K562 (cell line): Measurements from ENCODE around the gene S100A2. TPM values are rescaled to one million over a fixed set of nuclear protein-coding genes. Genes with fewer than 3 reads are reported as not detected.
A peak's percentile ranks its signal among the peaks of the same experiment; 100 is the strongest.

Experiments
- ATAC-seq: fragments of 200-7000 bp; cut with Tn5 transposase; 3 replicates; pipeline ENCODE4 v1.9.1; 2020; ENCODE audit warnings: moderate library complexity
- BruUV-seq: library from RNA; stranded (reverse); fragments of 400-500 nt; replicated peaks from 2 replicates; lab custom pipeline; 2021; lab: Mats Ljungman, UMichigan
- CTCF ChIA-PET: fragments of 300-600 bp; formaldehyde crosslinking; extraction: SDS; loops from one replicate; lab custom pipeline; 2021; ENCODE audit warnings: low intra/inter-chr PET ratio; lab: Yijun Ruan, JAX
- POLR2A ChIA-PET: fragments of 300-600, 350-650 bp; sonication (Branson Sonifier 250); formaldehyde crosslinking; extraction: SDS; loops from one replicate; lab custom pipeline; 2021; ENCODE audit warnings: antibody characterized with exemption, inconsistent platforms; lab: Yijun Ruan, JAX
- DNase-seq, 4 experiments: peaks; one replicate each; pipeline versions ENCODE4 v3.0.0 to v3.0.0-alpha.2; 2011 to 2018; ENCODE audit warnings: low spot score in 3 of 4, mixed read lengths in 3 of 4; ENCODE audit errors: extremely low read depth in 1 of 4
- FAIRE-seq: peaks from 2 replicates; lab custom pipeline; 2011; peaks lifted over from hg19 to GRCh38; lab: Jason Lieb, UNC
- H2AFZ ChIP-seq: 2 replicates; pipeline ENCODE4 v1.6.0; 2011; ENCODE audit warnings: low read depth, low read length, control low read depth, inconsistent platforms
- H3K27ac ChIP-seq: fragments of 200-600 bp; 3 replicates; pipeline ENCODE4 v1.8.0; 2011; ENCODE audit warnings: low read depth, mild to moderate bottlenecking, control low read depth, inconsistent platforms, low read length, moderate library complexity, mixed read lengths; ENCODE audit errors: extremely low read depth
- H3K27me3 ChIP-seq, 2 experiments: fragments of 300-600 bp in 1 of 2; 2 replicates in 1 of 2; 3 replicates in 1 of 2; pipeline versions ENCODE4 v1.6.0 to v1.8.0; 2011; ENCODE audit warnings: inconsistent platforms in 2 of 2, low read length in 2 of 2, mild to moderate bottlenecking in 1 of 2, mixed read lengths in 1 of 2, moderate library complexity in 1 of 2; ENCODE audit not compliant: control insufficient read depth in 2 of 2, insufficient read depth in 2 of 2
- H3K36me3 ChIP-seq: fragments of 300-600 bp; 3 replicates; pipeline ENCODE4 v1.8.0; 2011; ENCODE audit warnings: mild to moderate bottlenecking, low read length, inconsistent platforms; ENCODE audit not compliant: control insufficient read depth, insufficient read depth
- H3K4me1 ChIP-seq, 2 experiments: fragments of 200-600 bp in 1 of 2; replicated peaks in 1 of 2; 2 replicates in 1 of 2; 3 replicates in 1 of 2; pipeline versions ENCODE4 v1.5.1 to v1.8.0; 2011; ENCODE audit warnings: inconsistent platforms in 2 of 2, low read length in 2 of 2, mild to moderate bottlenecking in 1 of 2, mixed read lengths in 1 of 2, moderate library complexity in 1 of 2; ENCODE audit not compliant: control insufficient read depth in 2 of 2, insufficient read depth in 2 of 2
- H3K4me2 ChIP-seq: 2 replicates; pipeline ENCODE4 v1.6.1; 2011; ENCODE audit warnings: low read length, control low read depth, inconsistent platforms, mixed read lengths; ENCODE audit not compliant: insufficient read depth
- H3K4me3 ChIP-seq: fragments of 200-600 bp; sonication (generic), shearing (Covaris generic); 2 replicates; pipeline ENCODE4 v1.5.1; 2016; ENCODE audit warnings: control low read depth, inconsistent platforms
- H3K79me2 ChIP-seq: fragments of 200-600 bp; 3 replicates; pipeline ENCODE4 v1.8.0; 2011; ENCODE audit warnings: low read length, inconsistent platforms; ENCODE audit not compliant: control insufficient read depth, insufficient read depth
- H3K9ac ChIP-seq, 2 experiments: 2 replicates each; pipeline versions ENCODE4 v1.6.0 to v1.6.1; 2011; ENCODE audit warnings: low read depth in 2 of 2, low read length in 2 of 2, control low read depth in 1 of 2, inconsistent platforms in 1 of 2, mild to moderate bottlenecking in 1 of 2, mixed read lengths in 1 of 2; ENCODE audit not compliant: insufficient read depth in 1 of 2
- H3K9me1 ChIP-seq: one replicate; pipeline ENCODE4 v1.6.0; 2011; ENCODE audit warnings: inconsistent platforms, mild to moderate bottlenecking, low read length, moderate library complexity; ENCODE audit not compliant: control insufficient read depth, insufficient read depth
- H3K9me3 ChIP-seq: replicated peaks from 2 replicates; pipeline ENCODE4 v1.5.1; 2011; ENCODE audit warnings: low read depth, low read length, inconsistent platforms; ENCODE audit not compliant: control insufficient read depth, insufficient read depth
- H4K20me1 ChIP-seq: replicated peaks from 2 replicates; pipeline ENCODE4 v1.6.1; 2011; ENCODE audit warnings: low read length, inconsistent platforms, mixed read lengths; ENCODE audit not compliant: control insufficient read depth, insufficient read depth
- AFF1 ChIP-seq, 2 experiments: fragments of 450-650 bp; IDR thresholded peaks; 2 replicates each; pipeline ENCODE4 v1.6.1; 2018; ENCODE audit warnings: mild to moderate bottlenecking in 2 of 2, low read depth in 1 of 2; ENCODE audit not compliant: partially characterized antibody in 2 of 2
- ASH1L ChIP-seq: fragments of 450-650 bp; IDR thresholded peaks from 2 replicates; pipeline ENCODE4 v1.6.1; 2018; ENCODE audit warnings: borderline replicate concordance, mild to moderate bottlenecking, low read depth; ENCODE audit not compliant: partially characterized antibody
- CHD4 ChIP-seq: fragments of 200-600 bp; sonication (generic); IDR thresholded peaks from 3 replicates; pipeline ENCODE4 v1.6.1; 2012; ENCODE audit warnings: low read depth, mild to moderate bottlenecking, mixed read lengths, low read length, inconsistent platforms; ENCODE audit not compliant: insufficient read depth, insufficient replicate concordance, poor library complexity, severe bottlenecking
- CSDE1 ChIP-seq, 2 experiments: fragments of 450-650 bp; IDR thresholded peaks; 2 replicates each; pipeline ENCODE4 v1.6.1; 2016; ENCODE audit warnings: mild to moderate bottlenecking in 1 of 2
- ELK1 ChIP-seq: sonication (generic); formaldehyde crosslinking; IDR thresholded peaks from 2 replicates; pipeline ENCODE4 v1.8.1; 2022; ENCODE audit warnings: missing genetic modification reagents
- NR4A1 ChIP-seq, 2 experiments: fragments of 250-450 bp in 1 of 2; fragments of 450-650 bp in 1 of 2; sonication (Bioruptor Pico) in 1 of 2; IDR thresholded peaks; 2 replicates each; pipeline versions ENCODE4 v1.4.0 to v1.6.1; 2016 to 2020; ENCODE audit warnings: mild to moderate bottlenecking in 2 of 2, missing compliant biosample characterization in 1 of 2, missing genetic modification characterization in 1 of 2, moderate library complexity in 1 of 2
- WGBS: fragments of 100-300 bp; shearing (Covaris generic); methylation state at CpG from one replicate; pipeline ENCODE4 v1.1.6; 2016; ENCODE audit warnings: low coverage, mixed read lengths; ENCODE audit not compliant: insufficient coverage; ENCODE audit errors: missing lambda C conversion rate; 5-methylcytosine and 5-hydroxymethylcytosine counted together
- in situ Hi-C: fragments of 300-500 bp; cut with MboI; formaldehyde crosslinking; loops from 4 replicates; pipeline ENCODE4 v1.15.0; 2018; ENCODE audit warnings: inconsistent platforms, mixed read lengths
- intact Hi-C: fragments of 100-400 bp; cut with micrococcal nuclease; formaldehyde crosslinking; loops from 2 replicates; pipeline ENCODE4 v1.14.2; 2022
- polyA plus RNA-seq, 8 experiments: library from polyadenylated mRNA; depleted of rRNA in 4 of 8; stranded (reverse) in 5 of 8; unstranded in 3 of 8; fragments of >200 nt; fragmentation: Nextera tagmentation in 2 of 8; fragmentation: Illumina TruSeq in 1 of 8; extraction: Ambion mirVana in 2 of 8; extraction: Trizol in 1 of 8; gene quantifications; 2 replicates each; pipeline versions ENCODE4 v1.2.1 to v1.2.3, GENCODE V29; 2011 to 2014; ENCODE audit warnings: inconsistent platforms in 1 of 8, missing spikeins in 1 of 8
- total RNA-seq, 7 experiments: library from RNA; depleted of rRNA in 6 of 7; stranded (reverse); fragments of >200 nt in 6 of 7; fragmentation: Illumina TruSeq in 2 of 7; extraction: Trizol in 2 of 7; gene quantifications; 2 replicates each; pipeline versions ENCODE4 v1.2.1 to v1.2.3, GENCODE V29; 2011 to 2021; ENCODE audit warnings: low replicate concordance in 1 of 7
- TF ChIP-seq, protein P1 (sequence below): sonication (generic); formaldehyde crosslinking; IDR thresholded peaks from 2 replicates; pipeline ENCODE4 v1.8.0; 2022; ENCODE audit warnings: missing genetic modification reagents, mild to moderate bottlenecking, moderate library complexity, borderline replicate concordance
- TF ChIP-seq, protein P2 (sequence below): fragments of 450-650 bp; IDR thresholded peaks from 2 replicates; pipeline ENCODE4 v1.6.1; 2018; ENCODE audit not compliant: partially characterized antibody

Gene S100A2
- total and polyA plus RNA-seq, 9 of the 15 experiments (the other 6 are each of a cell fraction or from before 2014, with no cell fraction given): 0.28 to 0.65 (median 0.44) TPM; not detected in 4

DNA sequence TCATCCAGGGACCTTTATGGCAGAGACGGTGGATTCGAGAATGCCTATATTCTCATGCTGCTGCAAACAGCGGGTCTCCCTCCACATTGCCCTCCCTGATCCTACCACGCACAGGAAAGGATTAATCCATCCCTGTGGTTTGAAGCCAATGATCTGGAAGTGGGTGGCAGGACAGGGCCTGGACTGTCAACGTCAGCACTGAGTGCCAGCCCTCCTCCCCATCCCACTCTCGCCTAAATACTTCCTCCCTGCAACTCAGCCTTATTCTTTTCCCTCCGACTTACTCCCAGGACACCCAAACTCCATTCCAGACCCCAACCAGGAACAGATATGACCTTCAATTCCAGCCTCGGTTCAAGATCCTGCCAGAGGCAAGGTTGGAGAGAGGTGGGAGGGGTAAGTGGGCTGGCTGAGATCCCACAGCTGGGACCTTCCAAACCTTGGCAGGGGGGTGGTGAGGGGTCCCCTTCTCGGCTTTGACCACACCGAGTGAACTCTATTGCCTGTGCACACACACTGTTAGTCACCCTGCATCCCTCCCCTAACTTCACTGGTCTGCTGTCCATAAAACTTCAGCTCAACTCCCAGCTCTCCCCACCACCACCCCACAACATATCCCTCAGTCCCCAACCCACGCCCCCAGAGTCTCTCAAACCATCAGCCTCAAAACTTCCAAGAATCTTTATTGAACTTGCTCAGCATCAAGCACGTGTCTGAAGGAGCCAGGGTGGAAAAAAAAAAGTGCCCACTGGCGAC, 22.5 kb downstream of the S100A2 start:
- no peaks in the 10 kb centered on the region for H4K20me1 ChIP-seq
- H3K4me3 ChIP-seq: no peak overlapping the region
- no peak for DNase-seq
- H3K79me2 ChIP-seq: no peaks in the 10 kb centered on the region
- no TSS peak for BruUV-seq
- 45% methylated on average over 13 of the region's 13 CpGs for WGBS
- peak overlapping the region; percentile 71; the same call in 1 of the 2 replicates for H3K4me2 ChIP-seq
- ATAC-seq: no peak
- no peaks in the 10 kb centered on the region for H3K9me1 ChIP-seq
- TF ChIP-seq AFF1 (IDR thresholded peaks at IDR 0.05; ENCODE audit: low read depth in 1 of 2, partially characterized antibody in 2 of 2) (no peak), NR4A1 (CRISPR knock-in tag; IDR thresholded peaks at IDR 0.05) (no peak), NR4A1 (tag; IDR thresholded peaks at IDR 0.05) (no peak), CHD4 (no peak), ASH1L (no peak), ELK1 (no peak), CSDE1 (IDR thresholded peaks at IDR 0.05) (no peak)
- TF ChIP-seq, protein P1, sequence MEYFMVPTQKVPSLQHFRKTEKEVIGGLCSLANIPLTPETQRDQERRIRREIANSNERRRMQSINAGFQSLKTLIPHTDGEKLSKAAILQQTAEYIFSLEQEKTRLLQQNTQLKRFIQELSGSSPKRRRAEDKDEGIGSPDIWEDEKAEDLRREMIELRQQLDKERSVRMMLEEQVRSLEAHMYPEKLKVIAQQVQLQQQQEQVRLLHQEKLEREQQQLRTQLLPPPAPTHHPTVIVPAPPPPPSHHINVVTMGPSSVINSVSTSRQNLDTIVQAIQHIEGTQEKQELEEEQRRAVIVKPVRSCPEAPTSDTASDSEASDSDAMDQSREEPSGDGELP: no peak
- TF ChIP-seq, protein P2, sequence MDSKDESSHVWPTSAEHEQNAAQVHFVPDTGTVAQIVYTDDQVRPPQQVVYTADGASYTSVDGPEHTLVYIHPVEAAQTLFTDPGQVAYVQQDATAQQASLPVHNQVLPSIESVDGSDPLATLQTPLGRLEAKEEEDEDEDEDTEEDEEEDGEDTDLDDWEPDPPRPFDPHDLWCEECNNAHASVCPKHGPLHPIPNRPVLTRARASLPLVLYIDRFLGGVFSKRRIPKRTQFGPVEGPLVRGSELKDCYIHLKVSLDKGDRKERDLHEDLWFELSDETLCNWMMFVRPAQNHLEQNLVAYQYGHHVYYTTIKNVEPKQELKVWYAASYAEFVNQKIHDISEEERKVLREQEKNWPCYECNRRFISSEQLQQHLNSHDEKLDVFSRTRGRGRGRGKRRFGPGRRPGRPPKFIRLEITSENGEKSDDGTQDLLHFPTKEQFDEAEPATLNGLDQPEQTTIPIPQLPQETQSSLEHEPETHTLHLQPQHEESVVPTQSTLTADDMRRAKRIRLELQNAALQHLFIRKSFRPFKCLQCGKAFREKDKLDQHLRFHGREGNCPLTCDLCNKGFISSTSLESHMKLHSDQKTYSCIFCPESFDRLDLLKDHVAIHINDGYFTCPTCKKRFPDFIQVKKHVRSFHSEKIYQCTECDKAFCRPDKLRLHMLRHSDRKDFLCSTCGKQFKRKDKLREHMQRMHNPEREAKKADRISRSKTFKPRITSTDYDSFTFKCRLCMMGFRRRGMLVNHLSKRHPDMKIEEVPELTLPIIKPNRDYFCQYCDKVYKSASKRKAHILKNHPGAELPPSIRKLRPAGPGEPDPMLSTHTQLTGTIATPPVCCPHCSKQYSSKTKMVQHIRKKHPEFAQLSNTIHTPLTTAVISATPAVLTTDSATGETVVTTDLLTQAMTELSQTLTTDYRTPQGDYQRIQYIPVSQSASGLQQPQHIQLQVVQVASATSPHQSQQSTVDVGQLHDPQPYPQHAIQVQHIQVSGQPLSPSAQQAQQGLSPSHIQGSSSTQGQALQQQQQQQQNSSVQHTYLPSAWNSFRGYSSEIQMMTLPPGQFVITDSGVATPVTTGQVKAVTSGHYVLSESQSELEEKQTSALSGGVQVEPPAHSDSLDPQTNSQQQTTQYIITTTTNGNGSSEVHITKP: peak; percentile 89
- H3K27ac ChIP-seq: no peak overlapping the region
- H3K9me3 ChIP-seq: no peaks in the 10 kb centered on the region
- in situ Hi-C loops: no loop called here
- H3K4me1 ChIP-seq: peaks cover 76 to 80% of the 10 kb centered on the region in 2 experiments
- no peak for FAIRE-seq
- intact Hi-C loops: no loop called here
- POLR2A ChIA-PET: interaction anchor here (0.6 to 2.2 kb wide), 2 partner anchors 84 to 1599 kb away, joined by 3 to 9 read pairs; partner anchors contain the start of gene S100A13
- no peaks in the 10 kb centered on the region for H3K36me3 ChIP-seq
- H2AFZ ChIP-seq: peak overlapping the region; percentile 80
- H3K27me3 ChIP-seq: no peaks in the 10 kb centered on the region
- H3K9ac ChIP-seq: peak overlapping the region in 1 of 2 experiments; percentile 53; a peak in 1 of 4 replicates
- CTCF ChIA-PET: no interaction called here
